Right lung (tissue), 5 donors: ENCODE results near the gene TARS3. TPM values are rescaled to one million over a fixed set of nuclear protein-coding genes. Genes with fewer than 3 reads are reported as not detected.

Experiments used
- DNase-seq, 2 donors: peaks; one replicate each; pipeline ENCODE4 v3.0.0-alpha.2; 2013
- polyA plus RNA-seq, 5 donors: library from polyadenylated mRNA; unstranded; fragments of 120-200 nt; gene quantifications; one replicate each; pipeline versions ENCODE4 v1.2.1 to v1.2.3, GENCODE V29; 2013; ENCODE audit warnings: inconsistent platforms in 1 of 5, low replicate concordance in 1 of 5; ENCODE audit not compliant: insufficient read length in 5 of 5, insufficient read depth in 1 of 5

The TARS3 gene
- polyA plus RNA-seq, 5 donors = 20.2 to 30.0 (median 28.0) TPM

- DNase-seq = no peak
Measured at GRCh38 chr15:101623367-101624304, 100.6 kb downstream of the TARS3 start.

- no peak for DNase-seq
Measured at GRCh38 chr15:101621961-101622360, 102.3 kb downstream of the TARS3 start.

GRCh38 chr15:101620671-101621070 is 103.6 kb downstream of the TARS3 start:
- DNase-seq = no peak

- no peak for DNase-seq
Measured at GRCh38 chr15:101619615-101619865, 104.7 kb downstream of the TARS3 start.

GRCh38 chr15:101618851-101619614 is 105.2 kb downstream of the TARS3 start:
- DNase-seq = no peak

GRCh38 chr15:101618076-101618475 is 106.2 kb downstream of the TARS3 start:
- DNase-seq = no peak

GRCh38 chr15:101617390-101617965 is 106.8 kb downstream of the TARS3 start:
- no peak for DNase-seq

GRCh38 chr15:101615986-101616848 is 108.1 kb downstream of the TARS3 start:
- peak; percentile 56 for DNase-seq

GRCh38 chr15:101615414-101615985 is 108.8 kb downstream of the TARS3 start:
- no peak for DNase-seq

GRCh38 chr15:101614761-101615160 is 109.5 kb downstream of the TARS3 start:
- no peak for DNase-seq

GRCh38 chr15:101614001-101614585 is 110.2 kb downstream of the TARS3 start:
- DNase-seq = no peak

GRCh38 chr15:101613130-101614000 is 110.9 kb downstream of the TARS3 start:
- peak; percentile 64 to 66 for DNase-seq

- DNase-seq = no peak
Measured at GRCh38 chr15:101612676-101613075, 111.6 kb downstream of the TARS3 start.

- DNase-seq = no peak
Measured at GRCh38 chr15:101611580-101612299, 112.5 kb downstream of the TARS3 start.

- DNase-seq = no peak
Measured at GRCh38 chr15:101611007-101611406, 113.3 kb downstream of the TARS3 start.

- DNase-seq = no peak
Measured at GRCh38 chr15:101610611-101611000, 113.7 kb downstream of the TARS3 start.

- no peak for DNase-seq
Measured at GRCh38 chr15:101609742-101610610, 114.3 kb downstream of the TARS3 start.

- no peak for DNase-seq
Measured at GRCh38 chr15:101608201-101608600, 116.1 kb downstream of the TARS3 start.
